GM12878 (cell line): ENCODE data around the gene UNC119B.

Experiments
- CREB1 ChIP-seq: IDR thresholded peaks from 2 replicates; pipeline ENCODE4 v1.6.1; 2012; ENCODE audit warnings: low read depth, mild to moderate bottlenecking, inconsistent platforms
- RAD21 ChIP-seq: IDR thresholded peaks from 2 replicates; pipeline ENCODE4 v1.6.1; 2011; ENCODE audit warnings: mild to moderate bottlenecking, low read depth, low read length, moderate library complexity; ENCODE audit not compliant: insufficient read depth
- RFX5 ChIP-seq: IDR thresholded peaks from 2 replicates; pipeline ENCODE4 v1.6.1; 2011; ENCODE audit warnings: low read depth, low read length, improper control_type of control experiment
- SIX5 ChIP-seq: IDR thresholded peaks from 2 replicates; pipeline ENCODE4 v1.6.1; 2011; ENCODE audit warnings: mild to moderate bottlenecking, low read depth, low read length, moderate library complexity; ENCODE audit not compliant: severe bottlenecking
- SMARCA5 ChIP-seq: fragments of 450-650 bp; IDR thresholded peaks from 2 replicates; pipeline ENCODE4 v1.6.1; 2017; ENCODE audit warnings: mild to moderate bottlenecking
- SREBF1 ChIP-seq: IDR thresholded peaks from 2 replicates; pipeline ENCODE4 v1.6.1; 2012; ENCODE audit warnings: mild to moderate bottlenecking, low read length
- YY1 ChIP-seq: IDR thresholded peaks from 2 replicates; pipeline ENCODE4 v1.6.1; 2011; ENCODE audit warnings: low read depth, mild to moderate bottlenecking, low read length
- TF ChIP-seq, protein P1 (sequence below), 3 experiments: IDR thresholded peaks in 2 of 3; conservative IDR thresholded peaks in 1 of 3; 2 replicates each; pipeline ENCODE4 v1.5.1; 2011; ENCODE audit warnings: low read depth in 3 of 3, low read length in 3 of 3, mild to moderate bottlenecking in 3 of 3, control low read depth in 2 of 3, moderate library complexity in 2 of 3, inconsistent platforms in 1 of 3, mixed read lengths in 1 of 3; ENCODE audit not compliant: control insufficient read depth in 2 of 3, insufficient read depth in 1 of 3; ENCODE audit errors: extremely low read depth in 1 of 3

DNA sequence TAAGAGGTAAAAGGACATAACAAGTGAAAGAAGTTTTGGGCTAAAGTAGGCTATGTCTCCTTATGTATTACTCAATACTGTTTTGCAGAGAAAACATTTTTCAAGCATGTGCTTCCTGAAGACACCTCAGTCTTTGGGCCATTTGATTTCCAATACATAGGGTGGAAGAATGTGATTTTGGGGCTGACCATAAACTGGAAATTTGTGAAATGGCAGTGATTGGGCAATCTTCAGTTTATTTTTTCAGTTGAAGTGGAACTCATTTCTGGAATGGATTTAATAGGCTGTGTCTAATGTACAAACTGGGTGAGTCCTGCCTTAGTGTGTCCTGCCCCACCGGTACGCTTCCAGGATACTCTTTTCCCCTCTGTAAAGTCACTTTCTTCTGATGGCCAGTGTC lies 12.5 kb downstream of the UNC119B start:
- TF ChIP-seq RFX5: no peak
- TF ChIP-seq CREB1: no peak
- no peak for TF ChIP-seq SREBF1
- TF ChIP-seq SMARCA5: no peak
- no peak for TF ChIP-seq RAD21
- TF ChIP-seq, protein P1, sequence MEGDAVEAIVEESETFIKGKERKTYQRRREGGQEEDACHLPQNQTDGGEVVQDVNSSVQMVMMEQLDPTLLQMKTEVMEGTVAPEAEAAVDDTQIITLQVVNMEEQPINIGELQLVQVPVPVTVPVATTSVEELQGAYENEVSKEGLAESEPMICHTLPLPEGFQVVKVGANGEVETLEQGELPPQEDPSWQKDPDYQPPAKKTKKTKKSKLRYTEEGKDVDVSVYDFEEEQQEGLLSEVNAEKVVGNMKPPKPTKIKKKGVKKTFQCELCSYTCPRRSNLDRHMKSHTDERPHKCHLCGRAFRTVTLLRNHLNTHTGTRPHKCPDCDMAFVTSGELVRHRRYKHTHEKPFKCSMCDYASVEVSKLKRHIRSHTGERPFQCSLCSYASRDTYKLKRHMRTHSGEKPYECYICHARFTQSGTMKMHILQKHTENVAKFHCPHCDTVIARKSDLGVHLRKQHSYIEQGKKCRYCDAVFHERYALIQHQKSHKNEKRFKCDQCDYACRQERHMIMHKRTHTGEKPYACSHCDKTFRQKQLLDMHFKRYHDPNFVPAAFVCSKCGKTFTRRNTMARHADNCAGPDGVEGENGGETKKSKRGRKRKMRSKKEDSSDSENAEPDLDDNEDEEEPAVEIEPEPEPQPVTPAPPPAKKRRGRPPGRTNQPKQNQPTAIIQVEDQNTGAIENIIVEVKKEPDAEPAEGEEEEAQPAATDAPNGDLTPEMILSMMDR (IDR thresholded peaks at IDR 0.05 in 2 of 3, conservative IDR thresholded peaks at IDR 0.05 in 1 of 3; ENCODE audit: control insufficient read depth in 2 of 3, extremely low read depth in 1 of 3, insufficient read depth in 1 of 3, low read depth in 3 of 3, low read length in 3 of 3): no peak
- TF ChIP-seq YY1: no peak
- TF ChIP-seq SIX5: no peak
